HG02763 (cell line): ENCODE measurements around the gene ADAMTS16.

Experiments
- ATAC-seq: cut with Tn5 transposase; IDR thresholded peaks from one replicate; pipeline ENCODE4 v1.9.1; 2021; ENCODE audit warnings: mild to moderate bottlenecking, moderate library complexity; ENCODE audit not compliant: unreplicated experiment

ADAMTS16 gene

GRCh38 chr5:5339257-5339656 is 199.1 kb downstream of the ADAMTS16 start:
- ATAC-seq, result no peak

- ATAC-seq, result no peak
Measured at GRCh38 chr5:5340206-5340729, 200.1 kb downstream of the ADAMTS16 start.

- no peak for ATAC-seq
Measured at GRCh38 chr5:5341531-5342292, 201.6 kb downstream of the ADAMTS16 start.

- no peak for ATAC-seq
Measured at GRCh38 chr5:5342784-5343183, 202.7 kb downstream of the ADAMTS16 start.

- no peak for ATAC-seq
Measured at GRCh38 chr5:5343568-5343967, 203.4 kb downstream of the ADAMTS16 start.

GRCh38 chr5:5344051-5344571 is 204.0 kb downstream of the ADAMTS16 start:
- ATAC-seq, result no peak

GRCh38 chr5:5344606-5345005 is 204.5 kb downstream of the ADAMTS16 start:
- ATAC-seq, result no peak

GRCh38 chr5:5347442-5347841 is 207.3 kb downstream of the ADAMTS16 start:
- no peak for ATAC-seq

GRCh38 chr5:5348135-5348534 is 208.0 kb downstream of the ADAMTS16 start:
- no peak for ATAC-seq

- ATAC-seq, result no peak
Measured at GRCh38 chr5:5348576-5348975, 208.4 kb downstream of the ADAMTS16 start.

- ATAC-seq, result no peak
Measured at GRCh38 chr5:5350101-5350500, 210.0 kb downstream of the ADAMTS16 start.

GRCh38 chr5:5351288-5351979 is 211.3 kb downstream of the ADAMTS16 start:
- ATAC-seq, result no peak

- ATAC-seq, result no peak
Measured at GRCh38 chr5:5352675-5353074, 212.5 kb downstream of the ADAMTS16 start.

GRCh38 chr5:5353681-5354080 is 213.6 kb downstream of the ADAMTS16 start:
- no peak for ATAC-seq

- no peak for ATAC-seq
Measured at GRCh38 chr5:5356765-5357164, 216.6 kb downstream of the ADAMTS16 start.

GRCh38 chr5:5359618-5360017 is 219.5 kb downstream of the ADAMTS16 start:
- no peak for ATAC-seq

- no peak for ATAC-seq
Measured at GRCh38 chr5:5360363-5360940, 220.3 kb downstream of the ADAMTS16 start.

- no peak for ATAC-seq
Measured at GRCh38 chr5:5360941-5361520, 220.9 kb downstream of the ADAMTS16 start.

- ATAC-seq, result no peak
Measured at GRCh38 chr5:5363045-5363444, 222.9 kb downstream of the ADAMTS16 start.

- ATAC-seq, result peak; percentile 68
Measured at GRCh38 chr5:5364932-5365331, 224.8 kb downstream of the ADAMTS16 start.

- no peak for ATAC-seq
Measured at GRCh38 chr5:5367739-5368138, 227.6 kb downstream of the ADAMTS16 start.
